HL-60 (cell line): Measurements from ENCODE around the gene SLC6A6.

ENCODE experiments used
- DNase-seq, 2 experiments: peaks; one replicate each; pipeline ENCODE4 v3.0.0-alpha.2; 2010 to 2020; ENCODE audit warnings: low read depth in 1 of 2, low spot score in 1 of 2
- H3K27ac ChIP-seq: fragments of 250-450 bp; sonication (Bioruptor Pico); replicated peaks from 2 replicates; pipeline ENCODE4 v1.5.1; 2020; ENCODE audit warnings: mild to moderate bottlenecking, moderate library complexity
- H3K27me3 ChIP-seq: fragments of 250-450 bp; sonication (Bioruptor Pico); 2 replicates; pipeline ENCODE4 v1.5.1; 2021; ENCODE audit warnings: mild to moderate bottlenecking, moderate library complexity; ENCODE audit not compliant: insufficient read depth, poor library complexity, severe bottlenecking
- H3K4me3 ChIP-seq: replicated peaks from 2 replicates; pipeline ENCODE4 v1.5.1; 2011; ENCODE audit warnings: mild to moderate bottlenecking, control low read depth, low read length; ENCODE audit not compliant: insufficient read depth
- GABPA ChIP-seq: IDR thresholded peaks from 2 replicates; pipeline ENCODE4 v1.6.1; 2012; ENCODE audit warnings: low read depth
- POLR2AphosphoS5 ChIP-seq: IDR thresholded peaks from 2 replicates; pipeline ENCODE4 v1.6.1; 2012; ENCODE audit warnings: low read depth
- SPI1 ChIP-seq: IDR thresholded peaks from 2 replicates; pipeline ENCODE4 v1.6.1; 2012; ENCODE audit warnings: low read depth, mild to moderate bottlenecking, borderline replicate concordance
- TF ChIP-seq, protein P1 (sequence below): IDR thresholded peaks from one replicate; pipeline ENCODE4 v1.5.1; 2011; ENCODE audit warnings: low read length, control low read depth, inconsistent platforms; ENCODE audit not compliant: insufficient read depth
- TF ChIP-seq, protein P2 (sequence below): IDR thresholded peaks from 2 replicates; pipeline ENCODE4 v1.6.1; 2012; ENCODE audit warnings: low read depth; ENCODE audit not compliant: insufficient replicate concordance

SLC6A6 gene

DNA sequence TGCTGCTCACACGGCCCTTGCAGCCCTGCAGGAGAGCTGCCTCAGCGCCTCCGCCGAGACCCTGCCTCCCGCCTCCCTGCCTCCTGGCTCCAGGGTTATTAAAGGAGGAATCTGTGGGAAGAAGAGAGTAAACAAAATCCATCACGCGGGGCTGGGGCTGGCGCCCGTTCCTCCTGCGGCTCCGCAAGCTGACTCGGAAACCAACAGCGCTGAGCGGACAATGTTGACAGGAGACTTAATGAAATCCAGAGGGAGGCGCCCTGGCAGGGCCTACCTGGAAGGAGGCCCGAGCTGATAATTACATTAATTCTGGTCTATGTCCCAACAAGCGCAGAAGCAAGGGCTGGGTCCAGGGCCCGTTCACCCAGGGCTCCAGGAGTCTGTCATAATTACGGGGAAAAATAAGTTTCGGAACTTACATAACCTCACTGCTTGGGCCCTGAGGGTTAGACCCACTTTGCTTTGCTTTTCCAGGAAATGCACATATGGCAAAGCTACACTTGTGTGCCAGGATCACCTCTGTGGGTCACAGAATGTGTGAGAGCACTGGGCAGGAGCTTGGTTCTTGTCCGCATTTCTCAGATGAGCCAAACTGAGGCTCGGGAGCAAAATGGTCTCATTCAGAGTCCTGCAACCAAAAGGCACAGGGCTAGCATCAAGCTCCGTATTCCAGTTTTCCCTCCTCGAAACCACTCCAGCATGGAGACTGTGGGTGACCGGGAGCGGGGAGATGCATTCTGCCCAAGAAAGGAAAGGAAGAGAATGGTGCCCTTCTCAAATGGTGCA lies 43.8 kb upstream of the SLC6A6 start:
- Histone ChIP-seq H3K4me3 (no peak overlapping the region), H3K27me3 (no peaks in the 10 kb centered on the region), H3K27ac (no peak overlapping the region)
- DNase-seq, result no peak
- TF ChIP-seq POLR2AphosphoS5, result no peak
- TF ChIP-seq, protein P1, sequence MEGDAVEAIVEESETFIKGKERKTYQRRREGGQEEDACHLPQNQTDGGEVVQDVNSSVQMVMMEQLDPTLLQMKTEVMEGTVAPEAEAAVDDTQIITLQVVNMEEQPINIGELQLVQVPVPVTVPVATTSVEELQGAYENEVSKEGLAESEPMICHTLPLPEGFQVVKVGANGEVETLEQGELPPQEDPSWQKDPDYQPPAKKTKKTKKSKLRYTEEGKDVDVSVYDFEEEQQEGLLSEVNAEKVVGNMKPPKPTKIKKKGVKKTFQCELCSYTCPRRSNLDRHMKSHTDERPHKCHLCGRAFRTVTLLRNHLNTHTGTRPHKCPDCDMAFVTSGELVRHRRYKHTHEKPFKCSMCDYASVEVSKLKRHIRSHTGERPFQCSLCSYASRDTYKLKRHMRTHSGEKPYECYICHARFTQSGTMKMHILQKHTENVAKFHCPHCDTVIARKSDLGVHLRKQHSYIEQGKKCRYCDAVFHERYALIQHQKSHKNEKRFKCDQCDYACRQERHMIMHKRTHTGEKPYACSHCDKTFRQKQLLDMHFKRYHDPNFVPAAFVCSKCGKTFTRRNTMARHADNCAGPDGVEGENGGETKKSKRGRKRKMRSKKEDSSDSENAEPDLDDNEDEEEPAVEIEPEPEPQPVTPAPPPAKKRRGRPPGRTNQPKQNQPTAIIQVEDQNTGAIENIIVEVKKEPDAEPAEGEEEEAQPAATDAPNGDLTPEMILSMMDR, result no peak
- TF ChIP-seq, protein P2, sequence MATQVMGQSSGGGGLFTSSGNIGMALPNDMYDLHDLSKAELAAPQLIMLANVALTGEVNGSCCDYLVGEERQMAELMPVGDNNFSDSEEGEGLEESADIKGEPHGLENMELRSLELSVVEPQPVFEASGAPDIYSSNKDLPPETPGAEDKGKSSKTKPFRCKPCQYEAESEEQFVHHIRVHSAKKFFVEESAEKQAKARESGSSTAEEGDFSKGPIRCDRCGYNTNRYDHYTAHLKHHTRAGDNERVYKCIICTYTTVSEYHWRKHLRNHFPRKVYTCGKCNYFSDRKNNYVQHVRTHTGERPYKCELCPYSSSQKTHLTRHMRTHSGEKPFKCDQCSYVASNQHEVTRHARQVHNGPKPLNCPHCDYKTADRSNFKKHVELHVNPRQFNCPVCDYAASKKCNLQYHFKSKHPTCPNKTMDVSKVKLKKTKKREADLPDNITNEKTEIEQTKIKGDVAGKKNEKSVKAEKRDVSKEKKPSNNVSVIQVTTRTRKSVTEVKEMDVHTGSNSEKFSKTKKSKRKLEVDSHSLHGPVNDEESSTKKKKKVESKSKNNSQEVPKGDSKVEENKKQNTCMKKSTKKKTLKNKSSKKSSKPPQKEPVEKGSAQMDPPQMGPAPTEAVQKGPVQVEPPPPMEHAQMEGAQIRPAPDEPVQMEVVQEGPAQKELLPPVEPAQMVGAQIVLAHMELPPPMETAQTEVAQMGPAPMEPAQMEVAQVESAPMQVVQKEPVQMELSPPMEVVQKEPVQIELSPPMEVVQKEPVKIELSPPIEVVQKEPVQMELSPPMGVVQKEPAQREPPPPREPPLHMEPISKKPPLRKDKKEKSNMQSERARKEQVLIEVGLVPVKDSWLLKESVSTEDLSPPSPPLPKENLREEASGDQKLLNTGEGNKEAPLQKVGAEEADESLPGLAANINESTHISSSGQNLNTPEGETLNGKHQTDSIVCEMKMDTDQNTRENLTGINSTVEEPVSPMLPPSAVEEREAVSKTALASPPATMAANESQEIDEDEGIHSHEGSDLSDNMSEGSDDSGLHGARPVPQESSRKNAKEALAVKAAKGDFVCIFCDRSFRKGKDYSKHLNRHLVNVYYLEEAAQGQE, result no peak

DNA sequence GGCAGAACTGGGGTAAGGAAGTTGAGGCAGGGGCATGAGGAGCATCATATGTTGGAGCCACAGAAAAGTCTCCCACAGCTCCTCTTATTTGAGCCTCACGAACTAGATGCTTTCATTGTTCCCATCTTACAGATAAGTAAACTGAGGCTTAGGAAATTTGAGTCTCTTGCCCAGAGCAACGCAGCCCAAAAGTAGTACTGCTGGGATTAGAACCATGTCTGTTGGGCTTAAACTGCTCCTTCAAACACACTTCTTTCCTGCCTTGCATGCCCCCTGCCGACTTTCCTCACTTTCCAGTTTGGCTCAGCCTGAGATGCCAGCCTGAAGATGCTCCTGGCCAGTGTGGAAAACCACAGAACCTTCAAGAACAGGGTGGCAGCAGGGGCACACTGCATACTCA lies 43.1 kb upstream of the SLC6A6 start:
- Histone ChIP-seq H3K27ac (no peak overlapping the region), H3K27me3 (no peaks in the 10 kb centered on the region), H3K4me3 (no peak overlapping the region)
- TF ChIP-seq POLR2AphosphoS5 (no peak), SPI1 (no peak)
- TF ChIP-seq, protein P2, result no peak
- TF ChIP-seq, protein P1, result no peak
- DNase-seq, result no peak

DNA sequence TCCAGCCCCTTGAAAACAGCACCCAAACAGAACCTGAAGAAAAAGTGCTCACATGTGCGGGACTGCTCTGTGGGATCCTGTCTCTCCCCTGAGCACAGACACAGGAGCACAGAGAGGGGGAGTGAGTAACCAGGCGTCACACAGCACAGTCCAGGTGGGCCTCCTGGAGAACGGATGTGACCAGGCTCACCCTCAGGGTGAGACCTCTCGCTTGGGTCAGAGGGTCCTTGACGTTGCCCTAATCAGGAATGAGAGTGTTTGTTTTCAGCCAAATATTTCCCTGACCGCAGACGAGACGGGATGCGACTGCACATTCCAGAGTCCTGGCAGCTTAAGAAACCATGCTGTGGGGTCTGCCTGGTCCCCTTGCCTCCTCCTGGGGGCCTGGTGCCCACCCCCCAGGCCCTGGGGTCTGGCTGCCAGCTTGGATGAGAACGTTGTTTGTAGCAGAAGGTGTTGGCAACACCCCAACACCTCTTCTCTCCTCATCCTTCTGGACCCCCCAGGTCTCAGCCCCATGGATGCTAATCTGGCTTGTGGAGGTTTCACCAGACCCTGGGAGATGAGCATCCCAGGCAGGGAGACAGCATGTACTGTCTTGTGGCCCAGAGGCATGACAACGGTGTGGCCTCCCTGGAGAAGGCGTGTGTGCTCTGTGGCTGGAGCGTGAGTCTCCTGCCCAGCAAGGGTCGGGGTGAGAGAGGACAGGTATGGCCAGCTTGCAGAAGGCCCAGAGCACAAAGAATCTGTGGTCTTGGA lies 42.1 kb upstream of the SLC6A6 start:
- TF ChIP-seq POLR2AphosphoS5, result no peak
- TF ChIP-seq SPI1, result no peak
- TF ChIP-seq, protein P2, result no peak
- TF ChIP-seq, protein P1, result no peak
- TF ChIP-seq GABPA, result no peak
- Histone ChIP-seq H3K27ac (no peak overlapping the region), H3K4me3 (no peak overlapping the region), H3K27me3 (no peaks in the 10 kb centered on the region)
- DNase-seq, result no peak
